ENCODE results near the gene KIF16B.

- TF ChIP-seq CTCF (IDR thresholded peaks at IDR 0.05; ENCODE audit: low read depth, low read length) (no peak), EZH2phosphoT487 (IDR thresholded peaks at IDR 0.05; ENCODE audit: low read depth) (no peak)
Measured at GRCh38 chr20:16488616-16489015, 84.6 kb downstream of the KIF16B start.
